ENCODE measurements around the gene VAX1. TPM values are rescaled to one million over a fixed set of nuclear protein-coding genes. Genes with fewer than 3 reads are reported as not detected.

The VAX1 gene
- total RNA-seq, 1 experiment from 2014 or later = not detected

DNA sequence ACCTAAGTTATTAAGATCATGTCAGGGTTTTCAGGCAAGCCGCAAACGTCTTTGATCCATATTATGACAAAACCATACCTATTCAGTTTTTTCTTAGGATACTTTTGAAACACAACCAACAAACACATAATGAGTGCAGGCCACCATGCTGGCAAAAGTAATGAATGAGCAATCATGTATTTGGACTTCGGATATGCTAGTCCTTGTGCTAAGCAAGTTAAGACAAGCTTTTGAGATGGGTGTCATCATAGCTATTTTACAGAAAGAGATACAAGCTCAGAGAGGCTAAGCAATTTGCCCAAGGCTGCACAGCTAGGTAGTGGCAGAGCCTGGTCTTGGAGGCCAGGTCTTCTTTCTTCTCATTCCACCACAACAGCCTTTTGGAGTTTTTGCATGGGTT lies 46.8 kb upstream of the VAX1 start:
- Histone ChIP-seq H3K9me2 (ENCODE audit: insufficient read depth) (no peaks in the 10 kb centered on the region), H2AFZ (ENCODE audit: low read depth, low read length, poor library complexity, severe bottlenecking) (no peak overlapping the region), H3K27me3 (ENCODE audit: insufficient read depth, low read length) (no peaks in the 10 kb centered on the region), H3K9ac (ENCODE audit: low read length) (no peak overlapping the region), H3K4me1 (ENCODE audit: control insufficient read depth in 1 of 2, insufficient read depth in 2 of 2, low read length in 2 of 2) (peaks cover 14 to 34% of the 10 kb centered on the region in 2 experiments), H3K36me3 (ENCODE audit: control insufficient read depth in 1 of 2, insufficient read depth in 2 of 2, low read length in 2 of 2) (no peaks in the 10 kb centered on the region), H3K9me3 (ENCODE audit: control insufficient read depth in 1 of 2, insufficient read depth in 1 of 2, low read depth in 1 of 2, low read length in 2 of 2) (no peaks in the 10 kb centered on the region), H3K27ac (ENCODE audit: low read depth, low read length) (no peak overlapping the region), H3K4me2 (ENCODE audit: low read length) (no peak overlapping the region), H4K20me1 (ENCODE audit: insufficient read depth) (no peaks in the 10 kb centered on the region), H3K4me3 (replicated peaks in 1 of 2; ENCODE audit: low read depth in 1 of 2, low read length in 2 of 2) (no peak overlapping the region), H3K79me2 (ENCODE audit: insufficient read depth, low read length) (no peaks in the 10 kb centered on the region)
- TF ChIP-seq, protein P1, sequence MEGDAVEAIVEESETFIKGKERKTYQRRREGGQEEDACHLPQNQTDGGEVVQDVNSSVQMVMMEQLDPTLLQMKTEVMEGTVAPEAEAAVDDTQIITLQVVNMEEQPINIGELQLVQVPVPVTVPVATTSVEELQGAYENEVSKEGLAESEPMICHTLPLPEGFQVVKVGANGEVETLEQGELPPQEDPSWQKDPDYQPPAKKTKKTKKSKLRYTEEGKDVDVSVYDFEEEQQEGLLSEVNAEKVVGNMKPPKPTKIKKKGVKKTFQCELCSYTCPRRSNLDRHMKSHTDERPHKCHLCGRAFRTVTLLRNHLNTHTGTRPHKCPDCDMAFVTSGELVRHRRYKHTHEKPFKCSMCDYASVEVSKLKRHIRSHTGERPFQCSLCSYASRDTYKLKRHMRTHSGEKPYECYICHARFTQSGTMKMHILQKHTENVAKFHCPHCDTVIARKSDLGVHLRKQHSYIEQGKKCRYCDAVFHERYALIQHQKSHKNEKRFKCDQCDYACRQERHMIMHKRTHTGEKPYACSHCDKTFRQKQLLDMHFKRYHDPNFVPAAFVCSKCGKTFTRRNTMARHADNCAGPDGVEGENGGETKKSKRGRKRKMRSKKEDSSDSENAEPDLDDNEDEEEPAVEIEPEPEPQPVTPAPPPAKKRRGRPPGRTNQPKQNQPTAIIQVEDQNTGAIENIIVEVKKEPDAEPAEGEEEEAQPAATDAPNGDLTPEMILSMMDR (IDR thresholded peaks at IDR 0.05 in 2 of 3, conservative IDR thresholded peaks at IDR 0.05 in 1 of 3; ENCODE audit: borderline replicate concordance in 1 of 3, insufficient read depth in 1 of 3, low read depth in 2 of 3, low read length in 2 of 3) = no peak
- TF ChIP-seq ZFX (IDR thresholded peaks at IDR 0.05) = no peak
- TF ChIP-seq FOSL1 (IDR thresholded peaks at IDR 0.05; ENCODE audit: low read depth) = no peak
- TF ChIP-seq, protein P2, sequence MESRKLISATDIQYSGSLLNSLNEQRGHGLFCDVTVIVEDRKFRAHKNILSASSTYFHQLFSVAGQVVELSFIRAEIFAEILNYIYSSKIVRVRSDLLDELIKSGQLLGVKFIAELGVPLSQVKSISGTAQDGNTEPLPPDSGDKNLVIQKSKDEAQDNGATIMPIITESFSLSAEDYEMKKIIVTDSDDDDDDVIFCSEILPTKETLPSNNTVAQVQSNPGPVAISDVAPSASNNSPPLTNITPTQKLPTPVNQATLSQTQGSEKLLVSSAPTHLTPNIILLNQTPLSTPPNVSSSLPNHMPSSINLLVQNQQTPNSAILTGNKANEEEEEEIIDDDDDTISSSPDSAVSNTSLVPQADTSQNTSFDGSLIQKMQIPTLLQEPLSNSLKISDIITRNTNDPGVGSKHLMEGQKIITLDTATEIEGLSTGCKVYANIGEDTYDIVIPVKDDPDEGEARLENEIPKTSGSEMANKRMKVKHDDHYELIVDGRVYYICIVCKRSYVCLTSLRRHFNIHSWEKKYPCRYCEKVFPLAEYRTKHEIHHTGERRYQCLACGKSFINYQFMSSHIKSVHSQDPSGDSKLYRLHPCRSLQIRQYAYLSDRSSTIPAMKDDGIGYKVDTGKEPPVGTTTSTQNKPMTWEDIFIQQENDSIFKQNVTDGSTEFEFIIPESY (IDR thresholded peaks at IDR 0.05; ENCODE audit: extremely low read depth, insufficient replicate concordance, low read length) = no peak
- TF ChIP-seq, protein P3, sequence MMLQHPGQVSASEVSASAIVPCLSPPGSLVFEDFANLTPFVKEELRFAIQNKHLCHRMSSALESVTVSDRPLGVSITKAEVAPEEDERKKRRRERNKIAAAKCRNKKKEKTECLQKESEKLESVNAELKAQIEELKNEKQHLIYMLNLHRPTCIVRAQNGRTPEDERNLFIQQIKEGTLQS (IDR thresholded peaks at IDR 0.05) = no peak
- TF ChIP-seq YY1 (IDR thresholded peaks at IDR 0.05; ENCODE audit: extremely low read depth, insufficient replicate concordance, low read depth, low read length) = no peak
- TF ChIP-seq CEBPB (IDR thresholded peaks at IDR 0.05; ENCODE audit: low read depth) = no peak
- TF ChIP-seq ZNF274 (IDR thresholded peaks at IDR 0.05; ENCODE audit: low read depth, low read length) = no peak
- TF ChIP-seq, protein P4, sequence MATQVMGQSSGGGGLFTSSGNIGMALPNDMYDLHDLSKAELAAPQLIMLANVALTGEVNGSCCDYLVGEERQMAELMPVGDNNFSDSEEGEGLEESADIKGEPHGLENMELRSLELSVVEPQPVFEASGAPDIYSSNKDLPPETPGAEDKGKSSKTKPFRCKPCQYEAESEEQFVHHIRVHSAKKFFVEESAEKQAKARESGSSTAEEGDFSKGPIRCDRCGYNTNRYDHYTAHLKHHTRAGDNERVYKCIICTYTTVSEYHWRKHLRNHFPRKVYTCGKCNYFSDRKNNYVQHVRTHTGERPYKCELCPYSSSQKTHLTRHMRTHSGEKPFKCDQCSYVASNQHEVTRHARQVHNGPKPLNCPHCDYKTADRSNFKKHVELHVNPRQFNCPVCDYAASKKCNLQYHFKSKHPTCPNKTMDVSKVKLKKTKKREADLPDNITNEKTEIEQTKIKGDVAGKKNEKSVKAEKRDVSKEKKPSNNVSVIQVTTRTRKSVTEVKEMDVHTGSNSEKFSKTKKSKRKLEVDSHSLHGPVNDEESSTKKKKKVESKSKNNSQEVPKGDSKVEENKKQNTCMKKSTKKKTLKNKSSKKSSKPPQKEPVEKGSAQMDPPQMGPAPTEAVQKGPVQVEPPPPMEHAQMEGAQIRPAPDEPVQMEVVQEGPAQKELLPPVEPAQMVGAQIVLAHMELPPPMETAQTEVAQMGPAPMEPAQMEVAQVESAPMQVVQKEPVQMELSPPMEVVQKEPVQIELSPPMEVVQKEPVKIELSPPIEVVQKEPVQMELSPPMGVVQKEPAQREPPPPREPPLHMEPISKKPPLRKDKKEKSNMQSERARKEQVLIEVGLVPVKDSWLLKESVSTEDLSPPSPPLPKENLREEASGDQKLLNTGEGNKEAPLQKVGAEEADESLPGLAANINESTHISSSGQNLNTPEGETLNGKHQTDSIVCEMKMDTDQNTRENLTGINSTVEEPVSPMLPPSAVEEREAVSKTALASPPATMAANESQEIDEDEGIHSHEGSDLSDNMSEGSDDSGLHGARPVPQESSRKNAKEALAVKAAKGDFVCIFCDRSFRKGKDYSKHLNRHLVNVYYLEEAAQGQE (IDR thresholded peaks at IDR 0.05; ENCODE audit: low read depth) = no peak
- no peak for TF ChIP-seq EZH2 (IDR thresholded peaks at IDR 0.05)
- no peak for TF ChIP-seq TCF7L2 (IDR thresholded peaks at IDR 0.05; ENCODE audit: borderline replicate concordance, extremely low read depth, insufficient read depth, insufficient read length)
- no peak for TF ChIP-seq EZH2phosphoT487 (IDR thresholded peaks at IDR 0.05; ENCODE audit: borderline replicate concordance)
- no peak for TF ChIP-seq POLR2A (IDR thresholded peaks at IDR 0.05; ENCODE audit: borderline replicate concordance, extremely low read depth, insufficient read depth, insufficient read length)
- no peak for TF ChIP-seq POLR2AphosphoS5 (IDR thresholded peaks at IDR 0.05; ENCODE audit: low read depth, low read length)
- TF ChIP-seq, protein P5, sequence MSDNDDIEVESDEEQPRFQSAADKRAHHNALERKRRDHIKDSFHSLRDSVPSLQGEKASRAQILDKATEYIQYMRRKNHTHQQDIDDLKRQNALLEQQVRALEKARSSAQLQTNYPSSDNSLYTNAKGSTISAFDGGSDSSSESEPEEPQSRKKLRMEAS (IDR thresholded peaks at IDR 0.05) = no peak
- TF ChIP-seq RAD21 (IDR thresholded peaks at IDR 0.05; ENCODE audit: low read depth) = no peak
- TF ChIP-seq SP1 (IDR thresholded peaks at IDR 0.05; ENCODE audit: low read depth) = no peak
- no peak for TF ChIP-seq ELF1 (IDR thresholded peaks at IDR 0.05; ENCODE audit: borderline replicate concordance, low read depth)
- no peak for TF ChIP-seq SRF (IDR thresholded peaks at IDR 0.05; ENCODE audit: low read depth)
- no peak for TF ChIP-seq CBX3 (IDR thresholded peaks at IDR 0.05; ENCODE audit: low read depth)
- CTCF ChIA-PET = interaction anchor here (1.0 to 7.8 kb wide), 4 partner anchors 10 to 388 kb away, joined by 3 to 64 read pairs (median 5); no protein-coding TSS in a partner anchor
- ATAC-seq (no peak), DNase-seq (ENCODE audit: low read depth, low spot score) (no peak)
- intact Hi-C loops (cut with micrococcal nuclease) = no loop called here
- RAD21 ChIA-PET (ENCODE audit: low non-redundant PET in 1 of 2, low total read pairs in 2 of 2, uncharacterized antibody in 2 of 2, unreplicated experiment in 2 of 2) = no interaction called here
- BruUV-seq (replicated peaks) = no TSS peak
- POLR2A ChIA-PET = interaction anchor here (1.6 kb wide), 1 partner anchor 10 kb away, joined by 4 read pairs; no protein-coding TSS in a partner anchor

All from HCT116 (cell line).